GM18858 (cell line): Measurements from ENCODE around the gene CYP4F3.
"Not testable (repeated sequence)": the region's sequence is repeated elsewhere in the genome, so short reads cannot be mapped to it uniquely, and the experiment has no call there.

Experiments
- ATAC-seq: cut with Tn5 transposase; IDR thresholded peaks from one replicate; pipeline ENCODE4 v1.9.1; 2021; ENCODE audit not compliant: unreplicated experiment

CYP4F3 gene, protein sequence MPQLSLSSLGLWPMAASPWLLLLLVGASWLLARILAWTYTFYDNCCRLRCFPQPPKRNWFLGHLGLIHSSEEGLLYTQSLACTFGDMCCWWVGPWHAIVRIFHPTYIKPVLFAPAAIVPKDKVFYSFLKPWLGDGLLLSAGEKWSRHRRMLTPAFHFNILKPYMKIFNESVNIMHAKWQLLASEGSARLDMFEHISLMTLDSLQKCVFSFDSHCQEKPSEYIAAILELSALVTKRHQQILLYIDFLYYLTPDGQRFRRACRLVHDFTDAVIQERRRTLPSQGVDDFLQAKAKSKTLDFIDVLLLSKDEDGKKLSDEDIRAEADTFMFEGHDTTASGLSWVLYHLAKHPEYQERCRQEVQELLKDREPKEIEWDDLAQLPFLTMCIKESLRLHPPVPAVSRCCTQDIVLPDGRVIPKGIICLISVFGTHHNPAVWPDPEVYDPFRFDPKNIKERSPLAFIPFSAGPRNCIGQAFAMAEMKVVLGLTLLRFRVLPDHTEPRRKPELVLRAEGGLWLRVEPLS

DNA sequence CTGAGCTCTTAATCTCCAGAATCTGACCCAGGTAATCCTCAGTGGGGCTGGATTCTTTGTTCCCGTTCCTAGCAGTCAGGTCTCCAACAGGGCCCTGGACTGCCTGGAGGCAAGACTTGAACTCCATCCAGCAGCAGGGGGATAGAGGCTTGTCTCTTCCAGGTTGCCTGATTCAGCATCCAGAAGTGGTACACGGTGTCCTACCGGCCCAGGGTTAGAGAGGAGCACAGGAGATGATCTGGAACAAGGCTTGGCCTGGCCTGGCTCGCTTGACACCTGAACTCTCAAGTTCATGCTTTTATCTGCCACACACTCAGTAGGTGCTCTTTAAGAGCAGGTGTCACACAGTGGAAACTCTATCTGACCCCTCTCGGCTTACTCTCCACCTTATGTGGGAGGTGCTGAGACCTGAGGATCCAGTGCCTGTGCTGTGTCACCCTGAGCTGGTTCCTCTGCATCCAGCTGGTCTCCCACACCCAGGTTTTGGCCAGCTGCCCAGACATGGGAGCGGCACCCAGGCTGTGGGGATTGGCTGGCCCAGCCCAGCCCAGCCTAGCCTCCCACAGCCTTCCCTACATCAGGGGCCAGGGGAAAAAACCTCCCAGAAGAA, at the start of gene CYP4F3:
Gene CYP4F3 (plus strand): TSS at position 604 of the 610 bp plus-strand sequence. CDS start 519 bp downstream, outside the sequence.
- no peak for ATAC-seq

DNA sequence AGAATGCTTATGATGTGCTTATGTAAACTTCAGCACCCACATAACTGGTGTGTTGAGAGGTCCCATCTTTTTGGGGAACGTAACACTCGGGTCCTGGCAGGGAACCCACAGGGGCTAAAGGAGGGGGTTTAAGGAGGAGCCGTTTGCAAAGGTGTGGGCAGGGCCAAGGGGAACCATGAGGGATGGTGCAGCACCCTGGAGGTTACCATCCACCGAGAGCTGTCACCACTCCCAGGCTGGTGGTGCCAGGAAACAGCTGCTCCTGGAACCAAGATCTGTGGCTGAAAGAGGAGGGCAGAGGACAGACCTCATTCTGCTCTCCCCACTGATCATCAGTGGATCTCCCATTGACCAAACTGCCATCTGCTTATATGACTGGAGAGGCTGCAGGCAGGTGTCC, 48.9 kb upstream of the CYP4F3 start:
- no peak for ATAC-seq

DNA sequence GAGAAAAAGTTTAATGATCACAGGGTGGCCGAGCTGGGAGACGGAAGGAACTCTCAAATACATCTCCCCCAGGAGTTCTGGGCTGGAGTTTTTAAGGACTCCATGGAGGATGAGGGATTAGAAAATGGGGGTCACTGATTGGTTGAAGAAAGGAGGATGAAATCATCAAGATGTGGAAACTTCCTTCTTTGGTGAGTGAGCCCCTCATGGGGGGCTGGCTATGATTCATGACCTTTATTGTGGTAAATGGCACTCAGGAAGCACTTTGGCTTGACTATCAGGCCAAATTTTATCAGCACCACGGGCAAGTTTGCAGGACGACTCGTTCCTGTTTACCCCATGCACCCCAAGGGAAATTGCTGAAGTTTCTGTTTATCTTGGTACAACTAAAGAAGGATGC, 48.2 kb upstream of the CYP4F3 start:
- not testable (repeated sequence) for ATAC-seq

- not testable (repeated sequence) for ATAC-seq
Measured at GRCh38 chr19:15593766-15594165, 46.9 kb upstream of the CYP4F3 start.

DNA sequence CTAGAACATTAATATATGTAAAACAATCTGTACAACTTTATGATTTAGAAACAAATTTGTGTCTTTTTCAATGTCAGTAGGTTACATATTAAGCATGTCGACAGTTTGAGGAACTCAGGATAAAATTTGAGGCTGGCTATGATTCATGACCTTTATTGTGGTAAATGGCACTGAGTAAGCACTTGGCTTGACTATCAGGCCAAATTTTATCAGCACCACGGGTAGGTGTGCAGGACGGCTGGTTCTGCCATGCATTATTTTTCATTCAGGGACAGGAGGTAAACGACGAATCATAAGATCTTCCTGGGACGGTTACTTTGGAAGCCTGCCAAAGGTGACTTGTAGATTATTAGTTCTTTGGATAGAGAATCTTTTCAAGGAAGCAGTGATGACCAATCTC, 45.6 kb upstream of the CYP4F3 start:
- no peak for ATAC-seq

DNA sequence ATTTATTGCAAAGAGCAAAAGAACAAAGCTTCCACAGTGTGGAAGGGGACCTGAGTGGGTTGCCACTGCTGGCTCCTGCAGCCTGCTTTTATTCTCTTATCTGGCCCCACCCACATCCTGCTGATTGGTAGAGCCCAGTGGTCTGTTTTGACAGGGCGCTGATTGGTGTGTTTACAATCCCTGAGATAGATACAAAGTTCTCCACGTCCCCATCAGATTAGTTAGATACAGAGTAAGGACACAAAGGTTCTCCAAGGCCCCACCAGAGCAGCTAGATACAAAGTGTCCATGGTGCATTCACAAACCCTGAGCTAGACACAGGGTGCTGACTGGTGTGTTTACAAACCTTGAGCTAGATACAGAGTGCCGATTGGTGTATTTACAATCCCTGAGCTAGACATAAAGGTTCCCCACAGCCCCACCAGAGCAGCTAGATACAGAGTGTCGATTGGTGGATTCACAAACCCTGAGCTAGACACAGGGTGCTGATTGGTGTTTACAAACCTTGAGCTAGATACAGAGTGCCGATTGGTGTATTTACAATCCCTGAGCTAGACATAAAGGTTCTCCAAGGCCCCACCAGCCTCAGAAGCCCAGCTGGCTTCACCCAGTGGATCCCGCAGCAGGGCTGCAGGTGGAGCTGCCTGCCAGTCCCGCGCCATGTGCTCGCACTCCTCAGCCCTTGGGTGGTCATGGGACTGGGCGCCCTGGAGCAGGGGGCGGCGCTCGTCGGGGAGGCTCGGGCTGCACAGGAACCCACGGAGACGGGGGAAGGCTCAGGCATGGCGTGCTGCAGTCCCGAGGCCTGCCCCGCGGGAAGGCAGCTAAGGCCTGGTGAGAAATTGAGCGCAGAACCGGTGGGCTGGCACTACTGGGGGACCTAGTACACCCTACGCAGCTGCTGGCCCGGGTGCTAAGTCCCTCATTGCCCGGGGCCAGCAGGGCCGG, 32.4 kb upstream of the CYP4F3 start:
- ATAC-seq = not testable (repeated sequence)

GRCh38 chr19:15609261-15609660, 31.4 kb upstream of the CYP4F3 start:
- ATAC-seq = no peak

GRCh38 chr19:15612342-15612741, 28.4 kb upstream of the CYP4F3 start:
- no peak for ATAC-seq

DNA sequence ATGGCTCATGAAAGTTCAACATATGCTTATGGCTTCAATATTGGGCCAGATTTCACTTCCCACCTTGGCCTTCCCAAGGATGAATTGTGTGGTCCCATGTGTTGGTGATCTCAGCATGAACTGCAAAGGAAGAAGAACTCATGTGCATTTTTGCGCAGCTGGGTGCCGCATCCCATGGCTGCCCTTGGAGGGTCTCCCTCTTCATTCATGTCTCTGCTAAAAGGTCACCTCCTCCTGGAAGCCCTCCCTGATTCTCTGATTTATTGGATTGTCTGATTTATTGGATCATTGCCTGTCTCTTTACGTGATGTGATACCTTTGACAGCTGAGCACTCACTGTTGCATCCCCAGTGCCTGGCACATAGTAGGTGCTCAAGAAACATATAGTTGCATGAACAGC, 27.4 kb upstream of the CYP4F3 start:
- ATAC-seq = no peak

DNA sequence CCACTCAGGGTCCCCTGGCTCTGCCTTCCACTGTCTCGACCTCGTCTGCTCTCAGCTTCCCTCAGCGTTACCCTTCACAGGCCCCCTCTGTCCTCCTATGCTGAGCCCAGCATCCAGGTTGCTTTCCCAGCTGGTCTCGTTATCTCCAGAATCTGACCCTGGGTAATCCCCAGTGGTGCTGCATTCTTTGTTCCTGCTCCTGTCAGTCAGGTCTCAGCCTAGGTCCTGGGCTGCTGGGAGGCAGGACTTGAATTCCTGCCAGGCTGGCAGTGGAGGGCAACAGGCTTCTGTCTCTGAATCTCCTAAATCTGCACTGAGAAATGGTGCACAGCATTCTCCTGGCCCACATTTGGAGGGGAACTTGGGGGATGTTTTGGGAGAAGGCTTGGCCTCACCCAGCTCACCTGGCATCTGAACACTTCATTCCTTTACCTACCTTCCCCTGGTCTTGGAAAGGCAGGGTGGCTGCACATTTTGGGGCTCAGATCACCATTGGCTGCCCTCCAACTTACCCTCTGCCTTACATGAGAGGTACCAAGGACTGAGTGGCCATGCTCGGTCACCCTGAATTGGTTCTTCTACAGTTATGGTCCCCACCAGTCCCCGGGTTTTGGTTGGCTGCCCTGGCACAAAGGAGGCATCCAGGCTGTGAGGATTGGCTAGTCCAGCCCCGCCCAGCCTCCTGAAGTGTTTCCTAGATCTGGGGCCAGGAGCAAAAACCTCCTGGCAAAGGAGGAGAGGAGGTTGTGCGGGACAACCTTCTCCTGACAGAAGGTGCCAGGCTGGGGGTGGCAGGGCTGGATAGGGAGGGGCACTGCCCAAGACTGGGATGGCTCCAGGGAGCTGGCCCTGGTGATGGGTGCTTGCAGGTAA, 26.0 kb upstream of the CYP4F3 start, which contains the start of gene CYP4F8:
Gene CYP4F8 (plus strand): TSS at position 712 of the 873 bp plus-strand sequence. CDS start 399 bp downstream, outside the sequence.
- no peak for ATAC-seq

GRCh38 chr19:15615526-15615925, 25.2 kb upstream of the CYP4F3 start:
- no peak for ATAC-seq

DNA sequence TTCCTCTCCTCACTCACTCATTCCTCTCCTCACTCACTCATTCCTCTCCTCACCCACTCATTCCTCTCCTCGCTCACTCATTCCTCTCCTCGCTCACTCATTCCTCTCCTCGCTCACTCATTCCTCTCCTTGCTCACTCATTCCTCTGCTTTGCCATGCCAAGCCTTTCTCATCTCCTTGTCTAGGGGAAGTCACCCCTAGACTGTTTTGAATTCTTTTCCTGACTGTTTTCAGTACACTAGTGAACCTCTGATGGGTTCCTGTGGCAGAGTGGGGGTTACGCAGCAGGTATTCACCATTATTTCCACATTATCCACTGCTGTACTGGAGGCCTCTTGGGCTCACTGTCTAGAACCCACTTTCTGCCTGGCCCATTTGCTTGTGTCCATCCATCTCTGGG, 24.5 kb upstream of the CYP4F3 start:
- ATAC-seq = no peak

DNA sequence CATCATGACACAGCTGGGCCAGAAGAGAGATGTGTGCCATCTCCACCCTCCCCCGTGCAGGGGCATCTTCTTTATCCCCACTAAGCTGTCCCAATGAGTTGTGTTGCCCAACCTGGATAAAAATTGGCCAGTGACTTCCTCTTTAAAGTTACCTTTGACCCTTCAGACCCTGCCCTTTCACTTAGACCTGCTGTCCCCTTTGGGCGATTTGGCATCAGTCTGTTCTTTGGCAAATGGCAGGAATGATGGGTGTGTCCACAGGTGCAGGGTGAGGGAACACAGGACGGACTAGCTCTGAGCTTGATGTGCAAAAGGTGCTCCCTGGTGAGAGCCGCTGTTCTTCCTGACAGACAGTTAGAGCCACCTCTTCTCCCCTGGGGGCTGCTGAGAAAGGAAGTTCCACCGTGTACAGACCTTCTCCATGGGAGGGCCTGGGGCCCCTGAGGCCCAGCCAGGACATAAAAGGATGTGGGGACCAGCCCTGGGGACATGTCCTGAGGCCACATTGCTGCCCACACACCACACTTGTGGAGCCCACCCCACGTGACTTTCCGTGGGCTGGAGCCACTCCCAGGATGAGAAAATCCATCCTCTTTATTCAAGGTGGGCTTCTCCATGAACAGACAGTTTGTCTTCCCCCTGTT, 23.9 kb upstream of the CYP4F3 start:
- ATAC-seq = no peak

GRCh38 chr19:15618321-15618720, 22.4 kb upstream of the CYP4F3 start:
- ATAC-seq = no peak

DNA sequence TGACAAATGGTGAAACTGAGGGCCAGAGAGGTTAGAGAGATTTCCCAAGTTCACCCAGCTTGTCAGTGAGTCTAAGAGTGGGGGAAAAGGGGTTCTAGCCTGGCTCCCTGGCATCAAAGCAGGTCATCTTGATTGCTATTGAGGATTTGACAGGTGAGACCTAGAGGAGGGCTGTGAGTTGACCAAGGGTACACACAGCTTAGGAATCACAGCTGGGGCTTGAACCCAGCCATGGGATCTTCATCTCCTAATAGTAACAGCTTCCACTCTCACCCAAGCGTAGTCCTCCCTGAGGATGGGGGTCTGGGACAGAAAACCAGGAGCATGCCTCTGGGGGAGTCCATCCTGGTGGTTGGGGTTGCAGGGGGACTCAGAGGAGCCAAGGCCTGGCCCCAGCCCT, 18.9 kb upstream of the CYP4F3 start:
- no peak for ATAC-seq

GRCh38 chr19:15622991-15623390, 17.7 kb upstream of the CYP4F3 start:
- ATAC-seq = no peak

DNA sequence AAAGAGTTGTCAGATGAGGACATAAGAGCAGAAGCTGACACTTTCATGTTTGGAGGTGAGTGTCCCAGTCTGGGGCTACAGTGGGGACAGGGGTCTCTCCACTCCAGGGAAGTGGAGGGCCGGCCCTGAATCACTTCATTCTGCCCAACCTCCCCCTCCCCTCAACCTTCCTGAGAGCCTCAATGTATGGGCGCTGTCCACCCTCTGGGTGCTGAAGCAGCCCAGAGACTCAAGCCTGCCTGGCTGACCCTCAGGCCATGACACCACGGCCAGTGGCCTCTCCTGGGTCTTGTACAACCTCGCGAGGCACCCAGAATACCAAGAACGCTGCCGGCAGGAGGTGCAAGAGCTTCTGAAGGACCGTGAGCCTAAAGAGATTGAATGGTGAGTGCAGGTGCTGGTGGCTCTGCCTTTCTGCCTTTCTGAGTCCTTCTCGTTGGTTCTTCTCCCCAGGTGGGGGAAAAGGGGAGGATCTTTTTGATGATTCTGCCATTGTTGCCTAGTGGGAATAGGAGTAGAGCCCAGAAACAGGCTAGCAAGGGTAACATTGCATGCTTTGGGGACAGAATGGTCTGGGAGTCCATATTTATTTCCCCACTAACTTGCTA, 16.9 kb upstream of the CYP4F3 start:
- ATAC-seq = no peak

DNA sequence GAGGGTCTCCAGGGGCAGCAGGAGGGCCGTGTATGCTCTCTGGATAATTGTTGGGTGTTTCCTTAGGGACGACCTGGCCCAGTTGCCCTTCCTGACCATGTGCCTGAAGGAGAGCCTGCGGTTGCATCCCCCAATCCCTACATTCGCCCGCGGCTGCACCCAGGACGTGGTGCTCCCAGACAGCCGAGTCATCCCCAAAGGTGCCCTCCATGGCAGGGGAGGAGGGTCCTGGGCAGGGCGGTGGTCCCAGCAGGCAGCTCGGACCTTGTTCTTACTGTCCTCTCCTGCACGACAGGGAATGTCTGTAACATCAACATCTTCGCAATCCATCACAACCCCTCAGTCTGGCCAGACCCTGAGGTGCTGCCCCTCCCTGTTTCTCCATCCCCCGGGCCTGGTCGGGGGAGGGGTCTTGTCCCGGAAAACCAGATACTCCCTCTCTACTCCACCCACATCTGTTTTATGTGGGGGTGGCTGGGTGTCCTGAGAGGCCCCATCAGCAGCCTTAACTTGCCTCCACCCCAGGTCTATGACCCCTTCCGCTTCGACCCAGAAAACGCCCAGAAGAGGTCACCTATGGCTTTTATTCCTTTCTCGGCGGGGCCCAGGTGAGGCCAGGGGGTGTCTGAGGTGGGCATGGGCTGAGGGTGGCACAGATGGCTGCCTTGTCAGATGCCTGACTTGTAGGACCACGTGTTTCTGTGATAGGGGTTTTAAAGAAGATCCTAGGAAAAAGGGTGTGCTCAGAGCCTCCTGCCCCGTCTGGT, 12.3 kb upstream of the CYP4F3 start:
- ATAC-seq = no peak
